ENCODE measurements around the gene NDE1.
"Not testable (repeated sequence)": the region's sequence is repeated elsewhere in the genome, so short reads cannot be mapped to it uniquely, and the experiment has no call there.

Gene NDE1

GRCh38 chr16:15701975-15702970 is 52.2 kb downstream of the NDE1 start:
- FAIRE-seq, result no peak

- FAIRE-seq, result no peak
Observed at GRCh38 chr16:15703029-15703736, 53.1 kb downstream of the NDE1 start.

GRCh38 chr16:15704545-15704987 is 54.5 kb downstream of the NDE1 start:
- no peak for FAIRE-seq

GRCh38 chr16:15705064-15705565 is 55.1 kb downstream of the NDE1 start:
- no peak for FAIRE-seq

GRCh38 chr16:15707332-15707731 is 57.3 kb downstream of the NDE1 start:
- no peak for FAIRE-seq

- FAIRE-seq, result no peak
Observed at GRCh38 chr16:15708096-15708495, 58.1 kb downstream of the NDE1 start.

GRCh38 chr16:15708997-15709396 is 59.0 kb downstream of the NDE1 start:
- FAIRE-seq, result no peak

GRCh38 chr16:15714393-15715172 is 64.5 kb downstream of the NDE1 start:
- no peak for FAIRE-seq

- FAIRE-seq, result no peak
Observed at GRCh38 chr16:15715221-15715620, 65.2 kb downstream of the NDE1 start.

GRCh38 chr16:15716694-15717447 is 66.8 kb downstream of the NDE1 start:
- no peak for FAIRE-seq

GRCh38 chr16:15721018-15721417 is 71.0 kb downstream of the NDE1 start:
- FAIRE-seq, result no peak

GRCh38 chr16:15723808-15724207 is 73.8 kb downstream of the NDE1 start:
- no peak for FAIRE-seq

GRCh38 chr16:15725641-15726240 is 75.7 kb downstream of the NDE1 start:
- no peak for FAIRE-seq

GRCh38 chr16:15726715-15727114 is 76.7 kb downstream of the NDE1 start:
- FAIRE-seq, result no peak

GRCh38 chr16:15727697-15728096 is 77.7 kb downstream of the NDE1 start:
- FAIRE-seq, result not testable (repeated sequence)

GRCh38 chr16:15729152-15729551 is 79.1 kb downstream of the NDE1 start:
- FAIRE-seq, result no peak

GRCh38 chr16:15732416-15732815 is 82.4 kb downstream of the NDE1 start:
- FAIRE-seq, result no peak

- FAIRE-seq, result no peak
Observed at GRCh38 chr16:15735610-15736009, 85.6 kb downstream of the NDE1 start.

- FAIRE-seq, result no peak
Observed at GRCh38 chr16:15736529-15736928, 86.5 kb downstream of the NDE1 start.

GRCh38 chr16:15737140-15737644 is 87.1 kb downstream of the NDE1 start:
- no peak for FAIRE-seq

GRCh38 chr16:15739464-15739863 is 89.4 kb downstream of the NDE1 start:
- no peak for FAIRE-seq
